K562 (cell line): Measurements from ENCODE around the gene RNF212B. TPM values are rescaled to one million over a fixed set of nuclear protein-coding genes. Genes with fewer than 3 reads are reported as not detected.

Source experiments
- ATAC-seq: fragments of 200-7000 bp; cut with Tn5 transposase; 3 replicates; pipeline ENCODE4 v1.9.1; 2020; ENCODE audit warnings: moderate library complexity
- BruUV-seq: library from RNA; stranded (reverse); fragments of 400-500 nt; replicated peaks from 2 replicates; lab custom pipeline; 2021; lab: Mats Ljungman, UMichigan
- CTCF ChIA-PET: fragments of 300-600 bp; formaldehyde crosslinking; extraction: SDS; loops from one replicate; lab custom pipeline; 2021; ENCODE audit warnings: low intra/inter-chr PET ratio; lab: Yijun Ruan, JAX
- POLR2A ChIA-PET: fragments of 300-600, 350-650 bp; sonication (Branson Sonifier 250); formaldehyde crosslinking; extraction: SDS; loops from one replicate; lab custom pipeline; 2021; ENCODE audit warnings: antibody characterized with exemption, inconsistent platforms; lab: Yijun Ruan, JAX
- DNase-seq, 4 experiments: peaks; one replicate each; pipeline versions ENCODE4 v3.0.0 to v3.0.0-alpha.2; 2011 to 2018; ENCODE audit warnings: low spot score in 3 of 4, mixed read lengths in 3 of 4; ENCODE audit errors: extremely low read depth in 1 of 4
- FAIRE-seq: peaks from 2 replicates; lab custom pipeline; 2011; peaks lifted over from hg19 to GRCh38; lab: Jason Lieb, UNC
- H2AFZ ChIP-seq: 2 replicates; pipeline ENCODE4 v1.6.0; 2011; ENCODE audit warnings: low read depth, low read length, control low read depth, inconsistent platforms
- H3K27ac ChIP-seq: fragments of 200-600 bp; 3 replicates; pipeline ENCODE4 v1.8.0; 2011; ENCODE audit warnings: low read depth, mild to moderate bottlenecking, control low read depth, inconsistent platforms, low read length, moderate library complexity, mixed read lengths; ENCODE audit errors: extremely low read depth
- H3K27me3 ChIP-seq, 2 experiments: fragments of 300-600 bp in 1 of 2; 2 replicates in 1 of 2; 3 replicates in 1 of 2; pipeline versions ENCODE4 v1.6.0 to v1.8.0; 2011; ENCODE audit warnings: inconsistent platforms in 2 of 2, low read length in 2 of 2, mild to moderate bottlenecking in 1 of 2, mixed read lengths in 1 of 2, moderate library complexity in 1 of 2; ENCODE audit not compliant: control insufficient read depth in 2 of 2, insufficient read depth in 2 of 2
- H3K36me3 ChIP-seq: fragments of 300-600 bp; 3 replicates; pipeline ENCODE4 v1.8.0; 2011; ENCODE audit warnings: mild to moderate bottlenecking, low read length, inconsistent platforms; ENCODE audit not compliant: control insufficient read depth, insufficient read depth
- H3K4me1 ChIP-seq, 2 experiments: fragments of 200-600 bp in 1 of 2; replicated peaks in 1 of 2; 2 replicates in 1 of 2; 3 replicates in 1 of 2; pipeline versions ENCODE4 v1.5.1 to v1.8.0; 2011; ENCODE audit warnings: inconsistent platforms in 2 of 2, low read length in 2 of 2, mild to moderate bottlenecking in 1 of 2, mixed read lengths in 1 of 2, moderate library complexity in 1 of 2; ENCODE audit not compliant: control insufficient read depth in 2 of 2, insufficient read depth in 2 of 2
- H3K4me2 ChIP-seq: 2 replicates; pipeline ENCODE4 v1.6.1; 2011; ENCODE audit warnings: low read length, control low read depth, inconsistent platforms, mixed read lengths; ENCODE audit not compliant: insufficient read depth
- H3K4me3 ChIP-seq: fragments of 200-600 bp; sonication (generic), shearing (Covaris generic); 2 replicates; pipeline ENCODE4 v1.5.1; 2016; ENCODE audit warnings: control low read depth, inconsistent platforms
- H3K79me2 ChIP-seq: fragments of 200-600 bp; 3 replicates; pipeline ENCODE4 v1.8.0; 2011; ENCODE audit warnings: low read length, inconsistent platforms; ENCODE audit not compliant: control insufficient read depth, insufficient read depth
- H3K9ac ChIP-seq, 2 experiments: 2 replicates each; pipeline versions ENCODE4 v1.6.0 to v1.6.1; 2011; ENCODE audit warnings: low read depth in 2 of 2, low read length in 2 of 2, control low read depth in 1 of 2, inconsistent platforms in 1 of 2, mild to moderate bottlenecking in 1 of 2, mixed read lengths in 1 of 2; ENCODE audit not compliant: insufficient read depth in 1 of 2
- H3K9me1 ChIP-seq: one replicate; pipeline ENCODE4 v1.6.0; 2011; ENCODE audit warnings: inconsistent platforms, mild to moderate bottlenecking, low read length, moderate library complexity; ENCODE audit not compliant: control insufficient read depth, insufficient read depth
- H3K9me3 ChIP-seq: replicated peaks from 2 replicates; pipeline ENCODE4 v1.5.1; 2011; ENCODE audit warnings: low read depth, low read length, inconsistent platforms; ENCODE audit not compliant: control insufficient read depth, insufficient read depth
- H4K20me1 ChIP-seq: replicated peaks from 2 replicates; pipeline ENCODE4 v1.6.1; 2011; ENCODE audit warnings: low read length, inconsistent platforms, mixed read lengths; ENCODE audit not compliant: control insufficient read depth, insufficient read depth
- ARID1B ChIP-seq: fragments of 450-650 bp; IDR thresholded peaks from 2 replicates; pipeline ENCODE4 v1.6.1; 2016; ENCODE audit warnings: antibody characterized with exemption, mild to moderate bottlenecking, inconsistent platforms
- ETS2 ChIP-seq: IDR thresholded peaks from 2 replicates; pipeline ENCODE4 v1.6.1; 2016; ENCODE audit warnings: borderline replicate concordance, missing genetic modification characterization, mild to moderate bottlenecking, moderate library complexity, missing compliant biosample characterization; ENCODE audit not compliant: poor library complexity, severe bottlenecking
- FOS ChIP-seq: IDR thresholded peaks from 3 replicates; pipeline ENCODE4 v1.6.1; 2011; ENCODE audit not compliant: insufficient read length; ENCODE audit errors: extremely low read depth
- ILF3 ChIP-seq: fragments of 450-650 bp; IDR thresholded peaks from 2 replicates; pipeline ENCODE4 v1.6.1; 2018; ENCODE audit warnings: antibody characterized with exemption, mild to moderate bottlenecking, moderate library complexity, borderline replicate concordance
- POU5F1 ChIP-seq: fragments of 150-350 bp; IDR thresholded peaks from 2 replicates; pipeline ENCODE4 v1.6.1; 2014; ENCODE audit warnings: borderline replicate concordance, low read length, low read depth, mild to moderate bottlenecking; ENCODE audit not compliant: partially characterized antibody
- RREB1 ChIP-seq: fragments of 250-450 bp; sonication (Bioruptor Pico); IDR thresholded peaks from 2 replicates; pipeline ENCODE4 v1.4.0; 2020
- TCF3 ChIP-seq: sonication (generic); formaldehyde crosslinking; IDR thresholded peaks from 2 replicates; pipeline ENCODE4 v1.4.0; 2020; ENCODE audit warnings: mild to moderate bottlenecking, missing genetic modification reagents
- USF1 ChIP-seq: sonication (generic); formaldehyde crosslinking; IDR thresholded peaks from 2 replicates; pipeline ENCODE4 v1.9.0; 2022; ENCODE audit warnings: mild to moderate bottlenecking, missing genetic modification reagents
- ZFPM2 ChIP-seq: fragments of 250-450 bp; sonication (Bioruptor Pico); IDR thresholded peaks from 2 replicates; pipeline ENCODE4 v1.5.1; 2022; ENCODE audit warnings: mild to moderate bottlenecking
- ZNF212 ChIP-seq: fragments of 450-650 bp; formaldehyde crosslinking; IDR thresholded peaks from 2 replicates; pipeline ENCODE4 v1.4.0; 2020; ENCODE audit warnings: mild to moderate bottlenecking
- ZNF518B ChIP-seq: fragments of 250-450 bp; sonication (Bioruptor Pico); IDR thresholded peaks from 2 replicates; pipeline ENCODE4 v1.5.0; 2021; ENCODE audit warnings: mild to moderate bottlenecking, moderate library complexity
- WGBS: fragments of 100-300 bp; shearing (Covaris generic); methylation state at CpG from one replicate; pipeline ENCODE4 v1.1.6; 2016; ENCODE audit warnings: low coverage, mixed read lengths; ENCODE audit not compliant: insufficient coverage; ENCODE audit errors: missing lambda C conversion rate; 5-methylcytosine and 5-hydroxymethylcytosine counted together
- in situ Hi-C: fragments of 300-500 bp; cut with MboI; formaldehyde crosslinking; loops from 4 replicates; pipeline ENCODE4 v1.15.0; 2018; ENCODE audit warnings: inconsistent platforms, mixed read lengths
- intact Hi-C: fragments of 100-400 bp; cut with micrococcal nuclease; formaldehyde crosslinking; loops from 2 replicates; pipeline ENCODE4 v1.14.2; 2022
- polyA plus RNA-seq, 8 experiments: library from polyadenylated mRNA; depleted of rRNA in 4 of 8; stranded (reverse) in 5 of 8; unstranded in 3 of 8; fragments of >200 nt; fragmentation: Nextera tagmentation in 2 of 8; fragmentation: Illumina TruSeq in 1 of 8; extraction: Ambion mirVana in 2 of 8; extraction: Trizol in 1 of 8; gene quantifications; 2 replicates each; pipeline versions ENCODE4 v1.2.1 to v1.2.3, GENCODE V29; 2011 to 2014; ENCODE audit warnings: inconsistent platforms in 1 of 8, missing spikeins in 1 of 8
- total RNA-seq, 7 experiments: library from RNA; depleted of rRNA in 6 of 7; stranded (reverse); fragments of >200 nt in 6 of 7; fragmentation: Illumina TruSeq in 2 of 7; extraction: Trizol in 2 of 7; gene quantifications; 2 replicates each; pipeline versions ENCODE4 v1.2.1 to v1.2.3, GENCODE V29; 2011 to 2021; ENCODE audit warnings: low replicate concordance in 1 of 7

The RNF212B gene
- total and polyA plus RNA-seq, 9 of the 15 experiments (the other 6 are each of a cell fraction or from before 2014, with no cell fraction given), result 0.15 to 0.43 (median 0.27) TPM; not detected in 3

- TF ChIP-seq ETS2 (tag), result no peak
Observed at GRCh38 chr14:23242076-23242475, 4.3 kb downstream of the RNF212B start (continued).

- peak in 1 of 4 experiments; percentile 20 for DNase-seq
- no peak overlapping the region for H3K4me3 ChIP-seq
- H3K36me3 ChIP-seq, result no peaks in the 10 kb centered on the region
- ATAC-seq, result no peak
- H3K4me1 ChIP-seq, result no peaks in the 10 kb centered on the region; a peak in 3 of 5 replicates
- H3K4me2 ChIP-seq, result no peak overlapping the region
- in situ Hi-C loops (no loop called here), intact Hi-C loops (no loop called here)
- no peaks in the 10 kb centered on the region for H3K9me3 ChIP-seq
- H3K27ac ChIP-seq, result no peak overlapping the region
- no peaks in the 10 kb centered on the region for H3K27me3 ChIP-seq
- ChIA-PET POLR2A (interaction anchor here (0.6 kb wide), 1 partner anchor 1293 kb away, joined by 3 read pairs; no protein-coding TSS in a partner anchor), CTCF (no interaction called here)
- H2AFZ ChIP-seq, result peak overlapping the region; percentile 38; the same call in 1 of the 2 replicates
- no peak overlapping the region for H3K9ac ChIP-seq
- H4K20me1 ChIP-seq, result no peaks in the 10 kb centered on the region
- no peaks in the 10 kb centered on the region for H3K79me2 ChIP-seq
- no CpG with 5 or more reads among the region's 2 CpGs for WGBS
- BruUV-seq, result no TSS peak
- H3K9me1 ChIP-seq, result no peaks in the 10 kb centered on the region
- FAIRE-seq, result no peak
- TF ChIP-seq FOS (no peak), POU5F1 (no peak), ZNF518B (no peak), TCF3 (CRISPR knock-in tag) (no peak), ZFPM2 (CRISPR knock-in tag) (no peak), ARID1B (0 out of 2 replicates have a peak, but pooled peaks have one; percentile 21), RREB1 (CRISPR knock-in tag) (no peak), ZNF212 (CRISPR knock-in tag) (no peak), ILF3 (no peak), USF1 (CRISPR knock-in tag) (no peak)
Observed at GRCh38 chr14:23243066-23243465, 5.3 kb downstream of the RNF212B start.
